ENCODE data around the gene RNASEL.
A peak's percentile ranks its signal among the peaks of the same experiment; 100 is the strongest.

DNA sequence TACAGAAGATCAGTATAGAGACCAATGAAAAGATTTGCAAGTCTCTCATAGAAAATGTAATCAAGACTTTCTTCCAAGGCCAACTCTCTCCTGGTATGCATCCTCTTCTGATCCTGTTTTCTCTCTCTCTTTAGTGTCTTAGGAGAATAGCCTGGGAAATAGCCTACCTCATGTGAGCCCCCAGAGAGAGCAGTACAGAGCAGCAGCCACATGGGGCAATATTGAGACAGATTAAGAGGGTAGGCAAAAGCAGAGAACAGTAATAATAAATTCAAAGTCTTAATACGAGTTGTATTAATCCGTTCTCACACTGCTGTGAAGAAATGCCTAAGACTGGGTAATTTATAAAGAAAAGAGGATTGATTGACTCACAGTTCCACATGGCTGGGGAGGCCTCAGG is 61.4 kb downstream of the RNASEL start:
- no peak for TF ChIP-seq POLR2AphosphoS5 (IDR thresholded peaks at IDR 0.05; ENCODE audit: low read depth, low read length)
- TF ChIP-seq, protein P1, sequence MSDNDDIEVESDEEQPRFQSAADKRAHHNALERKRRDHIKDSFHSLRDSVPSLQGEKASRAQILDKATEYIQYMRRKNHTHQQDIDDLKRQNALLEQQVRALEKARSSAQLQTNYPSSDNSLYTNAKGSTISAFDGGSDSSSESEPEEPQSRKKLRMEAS (IDR thresholded peaks at IDR 0.05; ENCODE audit: low read depth): no peak
- TF ChIP-seq SMC3 (IDR thresholded peaks at IDR 0.05; ENCODE audit: low read depth, low read length): no peak
- no peak for TF ChIP-seq YY1 (IDR thresholded peaks at IDR 0.05; ENCODE audit: low read depth)
- no peak for TF ChIP-seq CHD2 (IDR thresholded peaks at IDR 0.05; ENCODE audit: low read length, partially characterized antibody)
- TF ChIP-seq TAF1 (IDR thresholded peaks at IDR 0.05; ENCODE audit: borderline replicate concordance, low read depth, low read length): no peak
- TF ChIP-seq, protein P2, sequence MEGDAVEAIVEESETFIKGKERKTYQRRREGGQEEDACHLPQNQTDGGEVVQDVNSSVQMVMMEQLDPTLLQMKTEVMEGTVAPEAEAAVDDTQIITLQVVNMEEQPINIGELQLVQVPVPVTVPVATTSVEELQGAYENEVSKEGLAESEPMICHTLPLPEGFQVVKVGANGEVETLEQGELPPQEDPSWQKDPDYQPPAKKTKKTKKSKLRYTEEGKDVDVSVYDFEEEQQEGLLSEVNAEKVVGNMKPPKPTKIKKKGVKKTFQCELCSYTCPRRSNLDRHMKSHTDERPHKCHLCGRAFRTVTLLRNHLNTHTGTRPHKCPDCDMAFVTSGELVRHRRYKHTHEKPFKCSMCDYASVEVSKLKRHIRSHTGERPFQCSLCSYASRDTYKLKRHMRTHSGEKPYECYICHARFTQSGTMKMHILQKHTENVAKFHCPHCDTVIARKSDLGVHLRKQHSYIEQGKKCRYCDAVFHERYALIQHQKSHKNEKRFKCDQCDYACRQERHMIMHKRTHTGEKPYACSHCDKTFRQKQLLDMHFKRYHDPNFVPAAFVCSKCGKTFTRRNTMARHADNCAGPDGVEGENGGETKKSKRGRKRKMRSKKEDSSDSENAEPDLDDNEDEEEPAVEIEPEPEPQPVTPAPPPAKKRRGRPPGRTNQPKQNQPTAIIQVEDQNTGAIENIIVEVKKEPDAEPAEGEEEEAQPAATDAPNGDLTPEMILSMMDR (IDR thresholded peaks at IDR 0.05): peak; percentile 22; the same call in 1 of the 2 replicates
- TF ChIP-seq, protein P3, sequence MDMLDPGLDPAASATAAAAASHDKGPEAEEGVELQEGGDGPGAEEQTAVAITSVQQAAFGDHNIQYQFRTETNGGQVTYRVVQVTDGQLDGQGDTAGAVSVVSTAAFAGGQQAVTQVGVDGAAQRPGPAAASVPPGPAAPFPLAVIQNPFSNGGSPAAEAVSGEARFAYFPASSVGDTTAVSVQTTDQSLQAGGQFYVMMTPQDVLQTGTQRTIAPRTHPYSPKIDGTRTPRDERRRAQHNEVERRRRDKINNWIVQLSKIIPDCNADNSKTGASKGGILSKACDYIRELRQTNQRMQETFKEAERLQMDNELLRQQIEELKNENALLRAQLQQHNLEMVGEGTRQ (IDR thresholded peaks at IDR 0.05; ENCODE audit: borderline replicate concordance, low read depth, low read length): no peak
